HCT116 (cell line): ENCODE data around the gene RAMAC.

Source experiments
- CBX3 ChIP-seq: IDR thresholded peaks from 2 replicates; pipeline ENCODE4 v1.6.1; 2012; ENCODE audit warnings: low read depth
- CEBPB ChIP-seq: IDR thresholded peaks from 2 replicates; pipeline ENCODE4 v1.6.1; 2012; ENCODE audit warnings: low read depth
- EZH2 ChIP-seq: fragments of 200-600 bp; sonication (generic); IDR thresholded peaks from 2 replicates; pipeline ENCODE4 v1.6.1; 2017; ENCODE audit warnings: antibody characterized with exemption, mixed run types
- EZH2phosphoT487 ChIP-seq: fragments of 200-600 bp; IDR thresholded peaks from 2 replicates; pipeline ENCODE4 v1.6.1; 2018; ENCODE audit warnings: antibody characterized with exemption, borderline replicate concordance
- MAX ChIP-seq: IDR thresholded peaks from 2 replicates; pipeline ENCODE4 v1.6.1; 2012
- POLR2A ChIP-seq: IDR thresholded peaks from 2 replicates; pipeline ENCODE4 v1.7.0; 2011; ENCODE audit warnings: borderline replicate concordance; ENCODE audit not compliant: insufficient read depth, insufficient read length; ENCODE audit errors: extremely low read depth
- RAD21 ChIP-seq: IDR thresholded peaks from 2 replicates; pipeline ENCODE4 v1.6.1; 2012; ENCODE audit warnings: low read depth, mild to moderate bottlenecking
- SIN3A ChIP-seq: IDR thresholded peaks from 2 replicates; pipeline ENCODE4 v1.6.1; 2012; ENCODE audit warnings: low read depth
- SP1 ChIP-seq: IDR thresholded peaks from 2 replicates; pipeline ENCODE4 v1.6.1; 2012; ENCODE audit warnings: low read depth
- YY1 ChIP-seq: IDR thresholded peaks from 2 replicates; pipeline ENCODE4 v1.6.1; 2011; ENCODE audit warnings: low read length, low read depth, moderate library complexity, mild to moderate bottlenecking; ENCODE audit not compliant: insufficient replicate concordance; ENCODE audit errors: extremely low read depth
- ZNF274 ChIP-seq: fragments of 200-500 bp; sonication (Bioruptor generic); IDR thresholded peaks from 2 replicates; pipeline ENCODE4 v1.6.1; 2014; ENCODE audit warnings: mild to moderate bottlenecking, low read depth, low read length, inconsistent platforms
- TF ChIP-seq, protein P1 (sequence below), 3 experiments: fragments of 200-600 bp in 1 of 3; sonication (generic) in 1 of 3; IDR thresholded peaks in 2 of 3; conservative IDR thresholded peaks in 1 of 3; 2 replicates each; pipeline ENCODE4 v1.5.1; 2012 to 2017; ENCODE audit warnings: low read depth in 2 of 3, low read length in 2 of 3, antibody characterized with exemption in 1 of 3, borderline replicate concordance in 1 of 3, control low read depth in 1 of 3, mild to moderate bottlenecking in 1 of 3, mixed read lengths in 1 of 3, mixed run types in 1 of 3, moderate library complexity in 1 of 3; ENCODE audit not compliant: insufficient read depth in 1 of 3

- no peak for TF ChIP-seq POLR2A
- TF ChIP-seq, protein P1, sequence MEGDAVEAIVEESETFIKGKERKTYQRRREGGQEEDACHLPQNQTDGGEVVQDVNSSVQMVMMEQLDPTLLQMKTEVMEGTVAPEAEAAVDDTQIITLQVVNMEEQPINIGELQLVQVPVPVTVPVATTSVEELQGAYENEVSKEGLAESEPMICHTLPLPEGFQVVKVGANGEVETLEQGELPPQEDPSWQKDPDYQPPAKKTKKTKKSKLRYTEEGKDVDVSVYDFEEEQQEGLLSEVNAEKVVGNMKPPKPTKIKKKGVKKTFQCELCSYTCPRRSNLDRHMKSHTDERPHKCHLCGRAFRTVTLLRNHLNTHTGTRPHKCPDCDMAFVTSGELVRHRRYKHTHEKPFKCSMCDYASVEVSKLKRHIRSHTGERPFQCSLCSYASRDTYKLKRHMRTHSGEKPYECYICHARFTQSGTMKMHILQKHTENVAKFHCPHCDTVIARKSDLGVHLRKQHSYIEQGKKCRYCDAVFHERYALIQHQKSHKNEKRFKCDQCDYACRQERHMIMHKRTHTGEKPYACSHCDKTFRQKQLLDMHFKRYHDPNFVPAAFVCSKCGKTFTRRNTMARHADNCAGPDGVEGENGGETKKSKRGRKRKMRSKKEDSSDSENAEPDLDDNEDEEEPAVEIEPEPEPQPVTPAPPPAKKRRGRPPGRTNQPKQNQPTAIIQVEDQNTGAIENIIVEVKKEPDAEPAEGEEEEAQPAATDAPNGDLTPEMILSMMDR (IDR thresholded peaks at IDR 0.05 in 2 of 3, conservative IDR thresholded peaks at IDR 0.05 in 1 of 3; ENCODE audit: borderline replicate concordance in 1 of 3, insufficient read depth in 1 of 3, low read depth in 2 of 3, low read length in 2 of 3) = no peak
- no peak for TF ChIP-seq SIN3A
- no peak for TF ChIP-seq MAX
- TF ChIP-seq SP1 = no peak
- TF ChIP-seq ZNF274 = no peak
- TF ChIP-seq EZH2 = no peak
- no peak for TF ChIP-seq YY1
- no peak for TF ChIP-seq RAD21
- no peak for TF ChIP-seq EZH2phosphoT487
- no peak for TF ChIP-seq CBX3
- no peak for TF ChIP-seq CEBPB
Measured at GRCh38 chr15:82993144-82993543, 7.1 kb downstream of the RAMAC start.
